ENCODE results near the gene TMEM14A.

GRCh38 chr6:52724042-52724405 lies 53.1 kb downstream of the TMEM14A start:
- TF ChIP-seq, protein P1, sequence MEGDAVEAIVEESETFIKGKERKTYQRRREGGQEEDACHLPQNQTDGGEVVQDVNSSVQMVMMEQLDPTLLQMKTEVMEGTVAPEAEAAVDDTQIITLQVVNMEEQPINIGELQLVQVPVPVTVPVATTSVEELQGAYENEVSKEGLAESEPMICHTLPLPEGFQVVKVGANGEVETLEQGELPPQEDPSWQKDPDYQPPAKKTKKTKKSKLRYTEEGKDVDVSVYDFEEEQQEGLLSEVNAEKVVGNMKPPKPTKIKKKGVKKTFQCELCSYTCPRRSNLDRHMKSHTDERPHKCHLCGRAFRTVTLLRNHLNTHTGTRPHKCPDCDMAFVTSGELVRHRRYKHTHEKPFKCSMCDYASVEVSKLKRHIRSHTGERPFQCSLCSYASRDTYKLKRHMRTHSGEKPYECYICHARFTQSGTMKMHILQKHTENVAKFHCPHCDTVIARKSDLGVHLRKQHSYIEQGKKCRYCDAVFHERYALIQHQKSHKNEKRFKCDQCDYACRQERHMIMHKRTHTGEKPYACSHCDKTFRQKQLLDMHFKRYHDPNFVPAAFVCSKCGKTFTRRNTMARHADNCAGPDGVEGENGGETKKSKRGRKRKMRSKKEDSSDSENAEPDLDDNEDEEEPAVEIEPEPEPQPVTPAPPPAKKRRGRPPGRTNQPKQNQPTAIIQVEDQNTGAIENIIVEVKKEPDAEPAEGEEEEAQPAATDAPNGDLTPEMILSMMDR (IDR thresholded peaks at IDR 0.05): no peak
- TF ChIP-seq EP300 (IDR thresholded peaks at IDR 0.05) (no peak), POLR2A (IDR thresholded peaks at IDR 0.05) (no peak), POLR2AphosphoS5 (IDR thresholded peaks at IDR 0.05) (no peak)
